Fibroblast of the aortic adventitia (primary cell): ENCODE results near the gene ZNF385B. TPM values are rescaled to one million over a fixed set of nuclear protein-coding genes. Genes with fewer than 3 reads are reported as not detected.
A peak's percentile ranks its signal among the peaks of the same experiment; 100 is the strongest.

ENCODE experiments used
- DNase-seq: peaks from one replicate; pipeline ENCODE4 v3.0.0-alpha.2; 2010; ENCODE audit warnings: low read depth
- H3K4me3 ChIP-seq: 2 replicates; pipeline ENCODE4 v1.5.1; 2011; ENCODE audit warnings: low read depth, mild to moderate bottlenecking, control low read depth, low read length, moderate library complexity
- CTCF ChIP-seq: IDR thresholded peaks from 2 replicates; pipeline ENCODE4 v1.5.1; 2011; ENCODE audit warnings: mild to moderate bottlenecking, low read length, control low read depth, inconsistent platforms; ENCODE audit not compliant: insufficient read depth
- total RNA-seq: library from RNA; depleted of rRNA; stranded (reverse); fragments of >200 nt; gene quantifications from 2 replicates; pipeline ENCODE4 v1.2.3, GENCODE V29; 2012; ENCODE audit warnings: low replicate concordance

The ZNF385B gene
- total RNA-seq, 1 donor: 4.8 TPM

DNA sequence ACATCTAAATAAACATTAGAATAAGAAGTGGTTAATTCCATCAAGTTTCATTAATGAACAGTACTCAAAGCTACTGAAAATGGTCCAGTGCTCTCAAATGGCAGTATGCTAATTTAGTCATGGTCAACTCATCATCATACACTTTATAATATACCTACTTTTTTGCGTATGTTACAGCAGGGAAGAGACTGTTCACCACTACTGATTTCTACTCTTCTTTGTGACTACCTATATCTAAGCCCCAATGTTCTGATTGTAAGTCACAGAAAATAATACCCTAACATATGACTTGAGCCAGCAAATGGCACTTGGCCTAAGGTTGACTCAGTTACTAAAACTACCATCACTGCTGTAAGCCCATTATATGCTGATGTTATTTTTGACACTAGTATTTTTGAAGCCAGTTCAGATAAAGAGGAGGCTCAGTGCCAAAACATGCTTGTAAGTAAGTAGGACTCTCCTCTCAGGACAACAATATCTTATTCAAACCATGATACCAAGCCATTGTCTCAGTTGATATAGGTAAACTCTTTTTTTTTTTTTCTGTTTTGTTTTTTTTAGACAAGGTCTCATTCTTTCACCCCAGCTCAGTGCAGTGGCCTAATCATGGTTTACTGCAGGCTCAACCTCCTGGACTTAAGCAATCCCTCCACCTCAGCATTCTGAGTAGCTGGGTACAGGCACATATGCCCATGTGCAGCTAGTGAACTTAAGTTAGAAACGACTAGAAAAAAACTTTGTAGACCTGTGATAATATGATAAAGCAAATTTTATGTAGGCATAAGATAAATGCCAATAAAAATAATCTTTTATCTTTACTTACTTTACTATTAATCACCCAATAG, 266.9 kb downstream of the ZNF385B start:
- peak; percentile 42 for DNase-seq
- H3K4me3 ChIP-seq: no peak overlapping the region
- no peak for TF ChIP-seq CTCF

DNA sequence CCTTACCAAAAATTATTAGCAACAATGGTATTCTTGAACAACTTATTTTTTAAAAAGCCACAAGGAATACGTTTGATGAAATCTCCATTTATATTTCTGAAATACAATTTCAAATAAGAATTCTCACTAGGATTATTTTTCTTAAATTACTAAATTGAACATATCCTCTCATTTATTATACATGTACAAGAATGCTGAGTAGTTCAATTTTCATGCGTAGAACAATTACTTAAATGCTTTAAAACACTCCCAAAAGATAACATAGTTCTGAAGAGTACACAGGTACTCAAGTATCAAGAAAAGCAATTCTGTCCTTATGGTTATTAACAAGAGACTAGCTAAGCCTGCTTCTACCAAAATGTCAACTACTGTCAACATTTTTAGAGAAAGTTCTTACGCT, 268.1 kb downstream of the ZNF385B start:
- TF ChIP-seq CTCF: no peak
- no peak overlapping the region for H3K4me3 ChIP-seq
- no peak for DNase-seq

- peak; percentile 27 for DNase-seq
- TF ChIP-seq CTCF: no peak
- H3K4me3 ChIP-seq: no peak overlapping the region
These were observed 269.1 kb downstream of the ZNF385B start for GRCh38 chr2:179592167-179592936.

DNA sequence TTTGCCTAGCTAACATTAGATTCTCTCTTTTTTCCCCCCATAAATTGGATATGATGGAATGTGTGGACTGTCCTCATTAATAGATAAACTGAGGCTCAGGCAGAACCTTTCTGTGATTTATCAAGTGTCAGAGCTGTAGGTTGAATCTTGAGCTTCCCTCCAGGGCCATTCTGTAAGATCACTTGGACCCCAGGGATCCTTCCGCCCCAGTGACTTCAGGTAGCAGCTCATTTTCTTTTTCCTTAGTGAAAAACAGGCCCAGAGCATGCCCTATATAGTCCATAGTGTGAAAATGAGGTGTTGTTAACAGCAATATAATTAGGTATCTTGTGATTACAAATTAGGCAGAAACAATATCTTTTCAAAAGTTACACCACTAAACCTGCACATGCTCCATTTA, 269.7 kb downstream of the ZNF385B start:
- TF ChIP-seq CTCF: no peak
- no peak overlapping the region for H3K4me3 ChIP-seq
- no peak for DNase-seq

DNA sequence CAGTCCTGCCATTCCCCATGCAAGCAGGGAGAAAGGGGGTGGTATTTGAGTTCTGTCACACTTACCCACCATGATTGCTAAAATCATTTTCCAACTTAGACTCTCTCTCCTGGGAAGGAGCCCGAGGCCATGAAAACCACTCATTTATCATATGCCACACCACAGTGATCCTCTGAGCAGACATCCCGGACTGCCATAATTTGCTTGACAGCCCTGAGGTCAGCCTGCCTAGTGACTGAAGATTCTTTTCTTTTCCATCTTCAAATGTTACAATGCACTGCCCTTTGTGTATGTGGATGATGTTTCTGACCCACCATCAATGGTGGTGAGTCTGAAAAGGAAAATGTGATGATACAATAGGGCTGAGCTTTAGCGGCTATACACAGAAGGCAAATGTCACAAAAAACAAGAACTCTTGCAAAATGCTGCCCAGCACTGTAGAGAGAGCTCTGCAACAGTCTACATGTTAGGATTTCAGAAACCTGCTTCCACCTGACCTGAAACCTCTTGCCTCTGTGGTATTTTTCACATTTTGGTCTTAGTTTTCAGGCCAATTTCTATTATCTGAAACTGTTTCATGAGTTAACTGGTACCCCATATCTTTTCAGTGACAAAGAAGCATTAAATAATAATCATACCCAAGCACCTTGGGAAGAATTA, 272.8 kb downstream of the ZNF385B start:
- no peak for TF ChIP-seq CTCF
- H3K4me3 ChIP-seq: no peak overlapping the region
- DNase-seq: no peak

- DNase-seq: no peak
- H3K4me3 ChIP-seq: no peak overlapping the region
- no peak for TF ChIP-seq CTCF
These were observed 276.7 kb downstream of the ZNF385B start for GRCh38 chr2:179584760-179585159.
